Liver (tissue), 3 donors: Measurements from ENCODE around the gene AKT2.

Experiments
- EGR1 ChIP-seq, 2 donors: IDR thresholded peaks; 2 replicates each; pipeline ENCODE4 v1.6.1; 2016 to 2018; ENCODE audit warnings: antibody characterized with exemption in 2 of 2, low read depth in 2 of 2
- HNF4G ChIP-seq: IDR thresholded peaks from 2 replicates; pipeline ENCODE4 v1.6.1; 2016; ENCODE audit warnings: antibody characterized with exemption
- JUND ChIP-seq, 2 donors: IDR thresholded peaks; 2 replicates each; pipeline ENCODE4 v1.6.1; 2016; ENCODE audit warnings: antibody characterized with exemption in 2 of 2
- RXRA ChIP-seq, 2 donors: IDR thresholded peaks; 2 replicates each; pipeline ENCODE4 v1.6.1; 2017 to 2018; ENCODE audit warnings: antibody characterized with exemption in 2 of 2, mild to moderate bottlenecking in 1 of 2
- TF ChIP-seq, protein P1 (sequence below): fragments of 150-350 bp; IDR thresholded peaks from 2 replicates; pipeline ENCODE4 v1.5.1; 2017; ENCODE audit warnings: improper control_type of control experiment, low read depth, low read length; ENCODE audit not compliant: missing input control
- TF ChIP-seq, protein P2 (sequence below): IDR thresholded peaks from 2 replicates; pipeline ENCODE4 v1.6.1; 2016; ENCODE audit warnings: antibody characterized with exemption, mild to moderate bottlenecking
- TF ChIP-seq, protein P3 (sequence below): IDR thresholded peaks from 2 replicates; pipeline ENCODE4 v1.6.1; 2016; ENCODE audit warnings: antibody characterized with exemption
- donor health status: healthy.
- donor health status: healthy.

DNA sequence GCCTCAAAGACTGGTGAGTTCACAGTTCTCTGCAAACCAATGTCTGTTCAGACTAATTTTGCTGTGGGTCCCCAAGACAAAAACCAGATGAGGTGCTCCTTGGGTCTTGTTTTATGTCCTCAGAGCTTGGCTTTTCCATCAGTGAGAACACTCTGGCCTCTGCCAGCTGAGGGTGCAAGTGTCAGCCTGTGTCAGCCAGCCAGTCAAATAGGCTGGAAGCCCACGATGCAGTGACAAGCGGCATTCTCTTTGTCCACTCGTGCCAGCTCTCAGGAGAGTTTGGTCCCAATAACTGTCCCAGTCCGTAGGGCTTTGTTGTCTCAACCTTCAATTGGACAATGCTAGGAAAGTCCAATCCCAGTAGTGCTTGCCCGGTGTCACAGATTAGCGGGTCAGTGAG, 9.4 kb upstream of the AKT2 start:
- TF ChIP-seq, protein P1, sequence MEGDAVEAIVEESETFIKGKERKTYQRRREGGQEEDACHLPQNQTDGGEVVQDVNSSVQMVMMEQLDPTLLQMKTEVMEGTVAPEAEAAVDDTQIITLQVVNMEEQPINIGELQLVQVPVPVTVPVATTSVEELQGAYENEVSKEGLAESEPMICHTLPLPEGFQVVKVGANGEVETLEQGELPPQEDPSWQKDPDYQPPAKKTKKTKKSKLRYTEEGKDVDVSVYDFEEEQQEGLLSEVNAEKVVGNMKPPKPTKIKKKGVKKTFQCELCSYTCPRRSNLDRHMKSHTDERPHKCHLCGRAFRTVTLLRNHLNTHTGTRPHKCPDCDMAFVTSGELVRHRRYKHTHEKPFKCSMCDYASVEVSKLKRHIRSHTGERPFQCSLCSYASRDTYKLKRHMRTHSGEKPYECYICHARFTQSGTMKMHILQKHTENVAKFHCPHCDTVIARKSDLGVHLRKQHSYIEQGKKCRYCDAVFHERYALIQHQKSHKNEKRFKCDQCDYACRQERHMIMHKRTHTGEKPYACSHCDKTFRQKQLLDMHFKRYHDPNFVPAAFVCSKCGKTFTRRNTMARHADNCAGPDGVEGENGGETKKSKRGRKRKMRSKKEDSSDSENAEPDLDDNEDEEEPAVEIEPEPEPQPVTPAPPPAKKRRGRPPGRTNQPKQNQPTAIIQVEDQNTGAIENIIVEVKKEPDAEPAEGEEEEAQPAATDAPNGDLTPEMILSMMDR = no peak
- TF ChIP-seq RXRA (IDR thresholded peaks at IDR 0.05) (no peak), EGR1 (IDR thresholded peaks at IDR 0.05; ENCODE audit: low read depth in 2 of 2) (no peak), JUND (IDR thresholded peaks at IDR 0.05) (no peak), HNF4G (no peak)
- TF ChIP-seq, protein P2, sequence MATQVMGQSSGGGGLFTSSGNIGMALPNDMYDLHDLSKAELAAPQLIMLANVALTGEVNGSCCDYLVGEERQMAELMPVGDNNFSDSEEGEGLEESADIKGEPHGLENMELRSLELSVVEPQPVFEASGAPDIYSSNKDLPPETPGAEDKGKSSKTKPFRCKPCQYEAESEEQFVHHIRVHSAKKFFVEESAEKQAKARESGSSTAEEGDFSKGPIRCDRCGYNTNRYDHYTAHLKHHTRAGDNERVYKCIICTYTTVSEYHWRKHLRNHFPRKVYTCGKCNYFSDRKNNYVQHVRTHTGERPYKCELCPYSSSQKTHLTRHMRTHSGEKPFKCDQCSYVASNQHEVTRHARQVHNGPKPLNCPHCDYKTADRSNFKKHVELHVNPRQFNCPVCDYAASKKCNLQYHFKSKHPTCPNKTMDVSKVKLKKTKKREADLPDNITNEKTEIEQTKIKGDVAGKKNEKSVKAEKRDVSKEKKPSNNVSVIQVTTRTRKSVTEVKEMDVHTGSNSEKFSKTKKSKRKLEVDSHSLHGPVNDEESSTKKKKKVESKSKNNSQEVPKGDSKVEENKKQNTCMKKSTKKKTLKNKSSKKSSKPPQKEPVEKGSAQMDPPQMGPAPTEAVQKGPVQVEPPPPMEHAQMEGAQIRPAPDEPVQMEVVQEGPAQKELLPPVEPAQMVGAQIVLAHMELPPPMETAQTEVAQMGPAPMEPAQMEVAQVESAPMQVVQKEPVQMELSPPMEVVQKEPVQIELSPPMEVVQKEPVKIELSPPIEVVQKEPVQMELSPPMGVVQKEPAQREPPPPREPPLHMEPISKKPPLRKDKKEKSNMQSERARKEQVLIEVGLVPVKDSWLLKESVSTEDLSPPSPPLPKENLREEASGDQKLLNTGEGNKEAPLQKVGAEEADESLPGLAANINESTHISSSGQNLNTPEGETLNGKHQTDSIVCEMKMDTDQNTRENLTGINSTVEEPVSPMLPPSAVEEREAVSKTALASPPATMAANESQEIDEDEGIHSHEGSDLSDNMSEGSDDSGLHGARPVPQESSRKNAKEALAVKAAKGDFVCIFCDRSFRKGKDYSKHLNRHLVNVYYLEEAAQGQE = no peak
- TF ChIP-seq, protein P3, sequence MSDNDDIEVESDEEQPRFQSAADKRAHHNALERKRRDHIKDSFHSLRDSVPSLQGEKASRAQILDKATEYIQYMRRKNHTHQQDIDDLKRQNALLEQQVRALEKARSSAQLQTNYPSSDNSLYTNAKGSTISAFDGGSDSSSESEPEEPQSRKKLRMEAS = no peak
